GM19324 (cell line): ENCODE data around the gene RIC8A.
"Not testable (repeated sequence)": the region's sequence is repeated elsewhere in the genome, so short reads cannot be mapped to it uniquely, and the experiment has no call there.

Experiments
- ATAC-seq: cut with Tn5 transposase; IDR thresholded peaks from one replicate; pipeline ENCODE4 v1.9.1; 2021; ENCODE audit warnings: mild to moderate bottlenecking, moderate library complexity; ENCODE audit not compliant: unreplicated experiment, low FRiP score

Gene RIC8A

DNA sequence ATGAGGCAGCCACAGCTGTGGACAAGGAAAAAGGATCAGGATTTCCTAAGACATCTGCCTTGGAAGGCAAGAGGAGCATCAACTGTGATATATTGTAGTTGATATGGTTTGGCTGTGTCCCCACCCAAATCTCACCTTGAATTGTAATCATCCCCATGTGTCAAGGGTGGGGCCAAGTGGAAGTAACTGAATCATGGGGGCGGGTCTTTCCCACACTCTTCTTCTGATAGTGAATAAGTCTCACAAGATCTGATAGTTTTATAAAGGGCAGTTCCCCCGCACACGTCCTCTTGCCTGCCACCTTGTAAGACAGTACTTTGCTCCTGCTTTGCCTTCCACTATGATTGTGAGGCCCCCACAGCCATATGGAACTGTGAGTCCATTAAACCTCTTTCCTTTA lies 10.2 kb downstream of the RIC8A start:
- ATAC-seq: no peak

DNA sequence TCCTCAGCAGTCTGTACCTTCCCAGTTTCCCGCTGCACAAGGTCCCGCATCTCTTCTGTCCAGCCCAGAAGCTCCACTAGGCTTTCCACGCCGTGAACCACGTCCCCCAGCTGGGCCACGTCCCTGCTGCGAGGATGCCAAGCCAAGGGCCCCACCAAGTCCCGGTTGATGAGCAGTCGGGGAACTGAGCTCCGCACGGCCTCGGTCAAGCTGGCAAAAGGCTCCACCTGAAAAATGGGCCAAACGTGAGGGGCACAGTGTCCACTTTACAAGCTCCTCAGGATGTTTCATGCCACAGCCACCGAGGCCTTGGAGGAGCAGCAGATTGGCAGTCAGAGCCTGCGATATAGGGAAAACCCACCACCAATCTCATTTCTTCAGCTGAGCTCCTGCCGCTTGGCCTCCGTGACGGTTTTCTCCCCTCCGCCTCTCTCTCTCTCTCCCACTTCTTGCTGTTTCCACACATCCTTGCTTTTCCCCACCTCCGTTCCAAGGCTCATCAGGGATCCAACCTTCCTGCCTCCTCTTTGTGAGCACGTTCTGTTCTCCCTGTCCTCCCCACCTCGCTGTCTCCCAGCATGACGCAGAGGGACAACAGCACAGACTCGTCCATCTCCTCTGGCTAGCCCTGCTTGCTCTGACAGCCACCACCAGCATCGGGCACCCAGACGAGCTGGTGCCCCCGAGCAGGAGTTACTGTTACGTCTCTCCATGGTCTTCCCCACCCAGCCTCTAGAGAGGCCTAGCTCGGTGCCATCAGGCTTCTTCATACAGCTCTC lies 11.5 kb downstream of the RIC8A start:
- ATAC-seq: no peak

- not testable (repeated sequence) for ATAC-seq
Measured at GRCh38 chr11:220641-221215, 13.2 kb downstream of the RIC8A start.

DNA sequence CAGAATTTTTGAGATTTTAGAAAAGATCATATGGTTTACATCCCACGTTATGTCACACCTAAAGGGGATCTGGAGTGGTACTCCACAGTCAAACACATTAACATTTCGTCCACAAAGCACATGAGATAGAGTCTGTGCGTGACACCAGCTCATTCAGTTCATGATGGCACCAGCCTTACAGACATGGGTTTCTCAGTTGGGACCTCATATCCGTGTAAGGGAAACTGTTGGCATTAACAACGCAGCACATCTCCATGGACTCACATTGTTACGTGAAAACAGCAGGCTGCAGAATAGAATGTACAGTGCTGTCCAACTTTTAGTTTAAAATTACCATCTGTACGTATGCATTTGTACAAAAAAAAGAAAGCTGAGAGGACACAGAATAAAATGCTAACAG lies 14.0 kb downstream of the RIC8A start:
- ATAC-seq: no peak

GRCh38 chr11:221998-222789 lies 14.7 kb downstream of the RIC8A start:
- ATAC-seq: no peak

DNA sequence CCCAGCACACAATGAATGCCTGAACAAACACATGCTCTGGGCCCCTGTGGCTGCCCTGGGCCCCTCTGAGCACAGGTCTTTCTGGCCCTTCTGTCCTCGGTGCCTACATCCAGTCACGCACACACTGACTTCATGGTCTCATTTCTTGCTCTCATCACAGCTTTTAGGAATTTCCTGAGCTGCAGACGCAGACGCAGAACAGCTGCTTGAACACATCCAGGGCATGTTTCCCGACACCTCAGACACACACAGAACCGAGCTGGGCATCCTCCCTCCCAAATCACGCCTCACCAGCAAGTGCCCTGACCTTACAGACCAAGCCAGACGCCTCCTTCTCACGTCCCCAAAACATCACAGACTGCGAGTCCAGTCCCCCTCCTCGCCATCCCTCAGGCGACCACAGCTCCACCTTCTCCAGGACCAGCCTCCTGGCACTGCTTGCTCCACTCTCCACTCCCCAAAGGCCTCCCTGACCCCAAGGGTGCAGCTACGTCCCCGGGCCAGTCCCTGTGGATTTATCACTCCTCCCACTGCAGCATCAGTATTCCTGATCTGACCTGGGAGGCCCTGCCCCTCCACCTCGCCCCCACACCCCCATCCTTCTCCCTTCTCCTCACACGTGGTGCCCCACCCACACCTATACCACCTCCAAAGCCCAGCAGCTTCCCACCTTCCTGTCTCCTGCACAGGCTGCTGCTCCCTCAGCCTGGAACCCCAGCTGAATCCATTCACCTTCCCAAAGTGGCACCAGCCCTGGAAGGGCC lies 15.7 kb downstream of the RIC8A start:
- no peak for ATAC-seq

- ATAC-seq: no peak
Measured at GRCh38 chr11:223884-224283, 16.4 kb downstream of the RIC8A start.

DNA sequence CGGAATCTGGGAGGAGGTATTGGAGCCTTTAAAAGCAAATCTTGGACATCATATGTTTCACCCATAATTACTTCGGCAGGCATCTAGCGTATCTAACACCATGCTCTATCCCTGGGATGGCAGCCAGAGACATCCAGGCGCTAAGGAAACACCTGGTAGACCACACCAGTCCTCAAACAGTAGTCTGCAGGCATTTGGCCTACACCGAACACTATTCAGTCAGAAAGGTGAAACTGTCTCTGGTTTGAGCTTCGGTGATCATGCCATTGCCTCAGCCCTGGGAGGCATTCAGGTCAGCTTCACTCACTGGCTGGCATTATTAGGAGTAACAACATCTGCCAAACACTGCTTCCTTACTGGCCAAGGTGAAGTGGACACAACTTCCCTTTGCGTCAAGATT lies 16.9 kb downstream of the RIC8A start:
- no peak for ATAC-seq

- no peak for ATAC-seq
Measured at GRCh38 chr11:225734-226453, 18.4 kb downstream of the RIC8A start.

DNA sequence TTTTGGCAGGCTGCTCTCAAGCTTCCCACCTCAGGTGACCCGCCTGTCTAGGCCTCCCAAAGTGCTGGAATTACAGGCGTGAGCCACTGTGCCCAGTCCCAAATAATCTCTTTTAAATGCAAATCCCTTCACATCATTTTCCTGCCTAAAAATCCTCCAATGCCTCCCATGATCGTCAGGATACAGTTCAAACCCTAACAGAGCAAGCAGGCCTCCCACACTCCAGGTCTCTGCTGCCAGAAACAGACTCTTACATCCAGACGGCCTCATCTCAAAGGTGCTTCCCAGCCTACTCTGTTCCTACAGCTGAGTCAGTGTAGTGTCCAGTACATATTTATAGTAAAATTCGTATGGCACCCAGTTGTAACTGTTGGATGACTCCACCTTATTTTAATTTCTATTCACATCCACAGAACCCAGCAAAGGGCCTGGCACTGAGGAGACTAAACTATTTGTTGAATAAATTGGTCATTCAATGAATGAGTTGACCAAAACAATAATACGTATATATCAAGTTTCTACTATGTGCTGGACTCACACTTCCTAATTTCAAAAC lies 20.4 kb downstream of the RIC8A start:
- ATAC-seq: no peak

DNA sequence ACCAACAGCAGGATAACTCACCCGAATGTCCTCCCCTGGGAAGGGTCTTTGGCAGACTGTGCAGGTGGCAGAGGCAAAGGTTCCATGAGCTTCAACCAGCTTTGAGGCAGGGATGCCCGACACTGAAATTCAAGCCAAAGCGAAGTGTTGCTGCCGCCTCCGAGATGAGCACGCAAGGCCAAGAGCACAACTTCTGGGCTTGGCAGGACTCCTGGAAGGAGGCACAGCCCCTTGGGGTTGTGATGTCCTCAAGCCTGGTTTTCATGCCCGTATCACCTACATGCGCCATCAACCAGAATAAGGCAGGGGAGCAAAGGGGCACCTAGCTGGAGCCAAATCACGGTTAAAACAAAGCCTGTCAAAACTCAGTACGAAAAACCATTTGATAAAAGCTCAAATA lies 22.9 kb downstream of the RIC8A start:
- ATAC-seq: no peak

DNA sequence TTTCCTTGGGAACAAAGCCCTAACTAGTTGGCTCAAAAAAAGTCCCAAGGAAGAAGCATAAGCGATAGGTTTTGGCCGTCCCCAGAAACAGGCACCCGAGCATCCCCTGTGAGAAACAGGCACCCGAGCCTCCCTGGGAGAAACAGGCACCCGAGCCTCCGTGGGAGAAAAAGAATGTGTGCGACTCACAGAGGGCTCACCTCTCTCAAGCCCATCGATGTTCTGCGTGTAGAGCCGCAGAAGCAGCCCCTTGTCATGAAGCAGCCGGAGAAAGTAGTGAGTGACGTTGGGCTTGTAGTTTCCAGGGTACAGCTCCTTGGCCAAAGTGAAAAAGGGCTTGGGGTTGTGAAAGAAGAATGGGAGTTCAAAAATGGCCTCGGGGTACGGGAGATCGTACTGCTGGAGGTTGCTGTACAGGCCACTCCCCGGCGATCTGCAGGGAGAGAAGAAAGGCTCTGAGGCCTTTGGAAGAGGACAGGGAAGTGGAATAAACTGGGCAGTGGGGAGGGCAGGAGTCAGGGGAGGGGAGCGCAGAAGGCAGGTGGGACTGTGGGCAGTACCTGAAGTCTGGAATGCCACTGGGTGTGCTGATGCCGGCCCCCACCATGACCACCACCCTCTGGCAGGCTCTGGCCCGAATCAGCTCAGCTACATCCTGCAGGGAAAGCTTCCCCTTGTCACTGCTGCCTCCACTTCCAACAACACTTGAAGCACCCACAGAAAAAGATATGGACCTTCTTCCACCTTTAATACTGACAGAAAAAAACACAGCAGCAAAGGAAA lies 25.5 kb downstream of the RIC8A start:
- no peak for ATAC-seq

GRCh38 chr11:235180-235579 lies 27.7 kb downstream of the RIC8A start:
- no peak for ATAC-seq

DNA sequence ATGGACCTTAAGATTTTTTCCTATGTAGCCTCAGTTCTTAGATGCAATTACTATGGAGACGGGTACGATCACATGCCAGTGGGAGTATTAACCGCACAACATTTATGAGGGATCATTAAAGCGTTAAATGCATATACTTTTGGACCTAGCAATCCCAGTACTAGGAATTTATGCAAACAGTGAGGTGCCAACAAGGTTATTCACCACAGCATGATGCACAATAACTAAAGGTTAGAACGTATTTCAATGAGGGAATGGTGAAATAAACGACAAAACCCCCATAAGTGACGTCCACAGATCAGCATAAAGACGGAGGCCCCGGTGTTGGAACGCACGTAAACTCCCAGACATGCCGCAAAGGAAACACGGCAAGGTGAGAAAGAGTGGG lies 28.1 kb downstream of the RIC8A start:
- no peak for ATAC-seq

GRCh38 chr11:235997-236773 lies 28.7 kb downstream of the RIC8A start, which contains the start of gene SIRT3:
SIRT3 (minus strand) TSS chr11:236342; CDS start chr11:236328, 14 bp downstream.
- ATAC-seq: peak; percentile 71

DNA sequence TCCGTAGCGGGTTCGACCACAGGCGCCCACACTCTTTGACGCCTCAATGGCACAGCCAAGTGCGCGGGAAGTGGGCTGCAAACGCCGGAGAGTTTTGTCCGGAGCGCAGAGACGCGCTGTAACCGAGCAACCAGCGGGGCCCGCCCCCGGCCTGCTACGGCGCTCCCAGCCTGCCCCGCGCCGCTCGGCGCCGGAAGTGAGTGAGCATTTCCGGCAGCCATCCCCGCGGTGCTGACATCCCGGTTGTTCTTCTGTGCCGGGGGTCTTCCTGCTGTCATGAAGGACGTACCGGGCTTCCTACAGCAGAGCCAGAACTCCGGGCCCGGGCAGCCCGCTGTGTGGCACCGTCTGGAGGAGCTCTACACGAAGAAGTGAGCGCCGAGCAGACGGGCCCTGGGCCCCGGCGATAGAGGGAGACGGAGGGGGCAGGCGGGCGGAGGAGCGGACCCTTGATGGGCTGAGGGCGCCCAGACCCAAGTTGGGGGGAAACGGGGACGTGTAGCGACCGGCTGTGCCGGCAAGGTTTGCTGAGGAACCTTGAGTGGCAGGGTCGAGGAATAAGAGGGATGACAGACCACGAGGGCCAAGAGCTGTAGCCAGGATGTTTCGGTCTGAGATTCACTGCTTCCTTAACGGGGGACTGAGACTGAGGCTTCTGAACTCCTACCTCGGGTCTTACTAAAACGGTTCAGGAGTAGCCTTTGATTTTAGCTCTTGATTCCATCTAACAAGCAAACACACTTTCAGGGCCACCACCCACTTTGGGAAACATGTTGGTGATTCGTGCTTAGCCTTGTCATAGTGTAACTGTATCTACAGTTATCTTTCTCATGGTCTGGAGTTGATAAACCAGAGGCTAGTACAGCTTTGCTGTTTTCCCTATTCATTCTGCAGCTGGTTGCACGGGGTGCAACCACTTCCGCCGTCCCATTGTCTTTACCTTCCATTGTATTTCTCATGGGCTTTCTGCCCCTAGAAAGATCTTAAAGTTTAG lies 29.6 kb downstream of the RIC8A start, which contains the start of gene PSMD13:
Gene PSMD13 (plus strand): TSS at position 203 of the 994 bp plus-strand sequence. CDS start 74 bp downstream, at position 277.
- ATAC-seq: peak; percentile 88

GRCh38 chr11:238346-238745 lies 30.8 kb downstream of the RIC8A start:
- ATAC-seq: not testable (repeated sequence)
